IMR-90 (cell line): ENCODE measurements around the gene FBXO41. TPM values are rescaled to one million over a fixed set of nuclear protein-coding genes. Genes with fewer than 3 reads are reported as not detected.

Source experiments
- ATAC-seq: fragments of 200-7000 bp; cut with Tn5 transposase; 2 replicates; pipeline ENCODE4 v1.9.1; 2020; ENCODE audit warnings: low read depth, mild to moderate bottlenecking, moderate library complexity
- BruUV-seq: library from RNA; stranded (reverse); fragments of 400-500 nt; replicated peaks from 2 replicates; lab custom pipeline; 2021; lab: Mats Ljungman, UMichigan
- CTCF ChIA-PET: fragments of 300-600 bp; formaldehyde crosslinking; extraction: SDS; loops from one replicate; lab custom pipeline; 2021; ENCODE audit warnings: antibody characterized with exemption; lab: Yijun Ruan, JAX
- POLR2A ChIA-PET: fragments of 300-600 bp; sonication (Branson Sonifier 250); formaldehyde crosslinking; loops from one replicate; lab custom pipeline; 2022; ENCODE audit warnings: antibody characterized with exemption; ENCODE audit not compliant: unreplicated experiment; lab: Charles Lee
- DNase-seq: peaks from one replicate; pipeline ENCODE4 v3.0.0; 2013
- H2AFZ ChIP-seq: replicated peaks from 2 replicates; pipeline ENCODE3; 2013; ENCODE audit warnings: low read length, mild to moderate bottlenecking; ENCODE audit not compliant: poor library complexity
- H2AK5ac ChIP-seq: 2 replicates; pipeline ENCODE4 v1.6.1; 2013; ENCODE audit warnings: low read depth, low read length, inconsistent platforms
- H2AK9ac ChIP-seq: replicated peaks from 2 replicates; pipeline ENCODE3; 2013; ENCODE audit warnings: mild to moderate bottlenecking, low read depth, low read length, moderate library complexity; ENCODE audit not compliant: poor library complexity
- H2BK120ac ChIP-seq: 2 replicates; pipeline ENCODE4 v1.6.1; 2013; ENCODE audit warnings: low read depth, low read length, inconsistent platforms
- H2BK15ac ChIP-seq: 3 replicates; pipeline ENCODE4 v1.6.1; 2013; ENCODE audit warnings: low read depth, low read length, inconsistent platforms
- H2BK20ac ChIP-seq: 2 replicates; pipeline ENCODE4 v1.6.1; 2013; ENCODE audit warnings: low read depth, mild to moderate bottlenecking, inconsistent platforms, low read length, moderate library complexity
- H2BK5ac ChIP-seq: 2 replicates; pipeline ENCODE4 v1.6.1; 2013; ENCODE audit warnings: mild to moderate bottlenecking, low read depth, low read length, inconsistent platforms; ENCODE audit not compliant: poor library complexity, severe bottlenecking
- H3K14ac ChIP-seq: replicated peaks from 2 replicates; pipeline ENCODE4 v1.6.1; 2013; ENCODE audit warnings: low read depth, low read length, inconsistent platforms
- H3K18ac ChIP-seq: 2 replicates; pipeline ENCODE4 v1.6.1; 2013; ENCODE audit warnings: low read depth, low read length, control low read depth
- H3K23ac ChIP-seq: 2 replicates; pipeline ENCODE4 v1.6.1; 2013; ENCODE audit warnings: low read depth, low read length, inconsistent platforms
- H3K27ac ChIP-seq: 2 replicates; pipeline ENCODE4 v1.5.1; 2013; ENCODE audit warnings: mild to moderate bottlenecking, control low read depth, low read length; ENCODE audit not compliant: insufficient read depth
- H3K27me3 ChIP-seq: 2 replicates; pipeline ENCODE4 v1.6.1; 2013; ENCODE audit warnings: low read length; ENCODE audit not compliant: control insufficient read depth, insufficient read depth
- H3K36me3 ChIP-seq: 2 replicates; pipeline ENCODE4 v1.6.1; 2013; ENCODE audit warnings: low read length, mixed read lengths; ENCODE audit not compliant: control insufficient read depth, insufficient read depth
- H3K4ac ChIP-seq: 2 replicates; pipeline ENCODE4 v1.6.1; 2013; ENCODE audit warnings: low read depth, low read length, inconsistent platforms
- H3K4me1 ChIP-seq: 2 replicates; pipeline ENCODE4 v1.6.1; 2013; ENCODE audit warnings: low read length, mixed read lengths; ENCODE audit not compliant: control insufficient read depth, insufficient read depth
- H3K4me2 ChIP-seq: 2 replicates; pipeline ENCODE4 v1.6.1; 2013; ENCODE audit warnings: low read depth, mild to moderate bottlenecking, control low read depth, low read length, moderate library complexity
- H3K4me3 ChIP-seq: 2 replicates; pipeline ENCODE4 v1.5.1; 2013; ENCODE audit warnings: low read depth, mild to moderate bottlenecking, control low read depth, low read length, moderate library complexity; ENCODE audit not compliant: insufficient read depth
- H3K56ac ChIP-seq: 2 replicates; pipeline ENCODE4 v1.6.1; 2013; ENCODE audit warnings: low read length, inconsistent platforms; ENCODE audit not compliant: insufficient read depth; ENCODE audit errors: extremely low read depth
- H3K79me1 ChIP-seq, 2 experiments: 2 replicates each; pipeline ENCODE4 v1.6.1; 2013; ENCODE audit warnings: low read length in 2 of 2, inconsistent platforms in 1 of 2, low read depth in 1 of 2
- H3K9ac ChIP-seq: 2 replicates; pipeline ENCODE4 v1.6.1; 2013; ENCODE audit warnings: low read depth, low read length, control low read depth
- H3K9me1 ChIP-seq: 2 replicates; pipeline ENCODE4 v1.6.1; 2013; ENCODE audit warnings: low read length, inconsistent platforms; ENCODE audit not compliant: insufficient read depth
- H3K9me3 ChIP-seq: 2 replicates; pipeline ENCODE4 v1.6.1; 2013; ENCODE audit warnings: low read length; ENCODE audit not compliant: control insufficient read depth, insufficient read depth
- H4K20me1 ChIP-seq: 2 replicates; pipeline ENCODE4 v1.6.1; 2013; ENCODE audit warnings: low read length, inconsistent platforms; ENCODE audit not compliant: insufficient read depth
- H4K5ac ChIP-seq: 2 replicates; pipeline ENCODE4 v1.6.1; 2013; ENCODE audit warnings: mild to moderate bottlenecking, low read depth, low read length, control low read depth
- H4K8ac ChIP-seq, 2 experiments: 2 replicates each; pipeline ENCODE4 v1.6.1; 2013; ENCODE audit warnings: low read depth in 2 of 2, low read length in 2 of 2, control low read depth in 1 of 2, inconsistent platforms in 1 of 2
- H4K91ac ChIP-seq: 2 replicates; pipeline ENCODE4 v1.6.1; 2013; ENCODE audit warnings: low read depth, low read length, inconsistent platforms; ENCODE audit not compliant: insufficient read depth
- BHLHE40 ChIP-seq: fragments of 150-350 bp; IDR thresholded peaks from 2 replicates; pipeline ENCODE4 v1.6.1; 2016; ENCODE audit warnings: mild to moderate bottlenecking, low read depth, low read length
- CEBPB ChIP-seq: IDR thresholded peaks from 2 replicates; pipeline ENCODE4 v1.6.1; 2012; ENCODE audit warnings: low read depth, low read length, improper control_type of control experiment
- CHD1 ChIP-seq: IDR thresholded peaks from 2 replicates; pipeline ENCODE4 v1.6.1; 2012; ENCODE audit warnings: low read depth, low read length, improper control_type of control experiment
- FOS ChIP-seq: fragments of 150-350 bp; IDR thresholded peaks from 2 replicates; pipeline ENCODE4 v1.6.1; 2016; ENCODE audit warnings: low read depth, low read length
- MAFK ChIP-seq: IDR thresholded peaks from 2 replicates; pipeline ENCODE4 v1.6.1; 2012; ENCODE audit warnings: low read depth, low read length, improper control_type of control experiment
- MXI1 ChIP-seq: IDR thresholded peaks from 2 replicates; pipeline ENCODE4 v1.6.1; 2012; ENCODE audit warnings: low read depth, mild to moderate bottlenecking, low read length, moderate library complexity, borderline replicate concordance
- NFE2L2 ChIP-seq: fragments of 150-350 bp; IDR thresholded peaks from 2 replicates; pipeline ENCODE4 v1.6.1; 2016; ENCODE audit warnings: low read depth, mild to moderate bottlenecking, low read length
- POLR2A ChIP-seq: IDR thresholded peaks from 2 replicates; pipeline ENCODE4 v1.6.1; 2012; ENCODE audit warnings: mild to moderate bottlenecking, low read depth, low read length
- RCOR1 ChIP-seq: IDR thresholded peaks from 2 replicates; pipeline ENCODE4 v1.6.1; 2012; ENCODE audit warnings: mild to moderate bottlenecking, low read length, improper control_type of control experiment; ENCODE audit not compliant: insufficient replicate concordance
- RFX5 ChIP-seq: IDR thresholded peaks from 2 replicates; pipeline ENCODE4 v1.8.0; 2012; ENCODE audit warnings: low read depth, mild to moderate bottlenecking, low read length, moderate library complexity
- SMC3 ChIP-seq: fragments of 150-350 bp; IDR thresholded peaks from 2 replicates; pipeline ENCODE4 v1.6.1; 2016; ENCODE audit warnings: low read depth, mild to moderate bottlenecking, antibody characterized with exemption, low read length, moderate library complexity
- WGBS, 2 experiments: methylation state at CpG; one replicate each; pipeline versions ENCODE4 v1.1.5 to v1.1.7; 2013; ENCODE audit warnings: missing lambda C conversion rate in 2 of 2; ENCODE audit not compliant: insufficient read length in 1 of 2; ENCODE audit errors: extremely low coverage in 2 of 2; 5-methylcytosine and 5-hydroxymethylcytosine counted together
- dilution Hi-C: fragments of 300-500 bp; cut with HindIII; formaldehyde crosslinking; loops from one replicate; pipeline ENCODE4 v1.14.3; 2018; ENCODE audit warnings: low sequenced_read_pairs; ENCODE audit not compliant: unreplicated experiment
- in situ Hi-C: fragments of 300-500 bp; cut with MboI; formaldehyde crosslinking; loops from 3 replicates; pipeline ENCODE4 v1.14.3; 2019; ENCODE audit warnings: low sequenced_read_pairs, inconsistent platforms, mixed read lengths
- intact Hi-C: fragments of 100-400 bp; cut with micrococcal nuclease; formaldehyde crosslinking; loops from 2 replicates; pipeline ENCODE4 v1.10.0; 2022
- polyA plus RNA-seq, 3 experiments: library from polyadenylated mRNA; depleted of rRNA; stranded (reverse); fragments of >200 nt; gene quantifications; 2 replicates each; pipeline ENCODE4 v1.2.3, GENCODE V29; 2012; ENCODE audit warnings: low replicate concordance in 1 of 3
- total RNA-seq: library from RNA; depleted of rRNA; stranded (reverse); fragments of >200 nt; gene quantifications from 2 replicates; pipeline ENCODE4 v1.2.3, GENCODE V29; 2012
- TF ChIP-seq, protein P1 (sequence below): fragments of 150-350 bp; IDR thresholded peaks from 2 replicates; pipeline ENCODE4 v1.6.1; 2017; ENCODE audit warnings: mild to moderate bottlenecking, antibody characterized with exemption, low read length, low read depth
- TF ChIP-seq, protein P2 (sequence below): conservative IDR thresholded peaks from 2 replicates; pipeline ENCODE4 v1.5.1; 2012; ENCODE audit warnings: mild to moderate bottlenecking, low read depth, low read length, improper control_type of control experiment

The FBXO41 gene
- total and polyA plus RNA-seq, 2 of the 4 experiments (the other 2 are of a cell fraction): 0.54 to 3.7 TPM

- Histone ChIP-seq H2AK5ac (no peak overlapping the region), H3K27ac (no peak overlapping the region), H2AK9ac (no peak overlapping the region), H3K9me3 (no peaks in the 10 kb centered on the region), H2BK5ac (no peak overlapping the region), H2BK15ac (no peak overlapping the region), H4K20me1 (peaks cover 8% of the 10 kb centered on the region), H3K9me1 (peaks cover 5% of the 10 kb centered on the region; the same call in 1 of the 2 replicates), H3K27me3 (no peaks in the 10 kb centered on the region), H3K9ac (no peak overlapping the region), H2AFZ (no peak overlapping the region), H3K56ac (no peak overlapping the region), H3K4me2 (no peak overlapping the region), H3K4me3 (no peak overlapping the region), H4K8ac (no peak overlapping the region), H3K79me1 (peaks cover 19 to 27% of the 10 kb centered on the region in 2 experiments), H4K91ac (no peak overlapping the region), H3K4ac (no peak overlapping the region), H2BK120ac (no peak overlapping the region), H3K4me1 (peaks cover 2% of the 10 kb centered on the region; the same call in 1 of the 2 replicates), H4K5ac (no peak overlapping the region), H3K14ac (no peak overlapping the region), H3K23ac (no peak overlapping the region), H2BK20ac (no peak overlapping the region), H3K18ac (no peak overlapping the region), H3K36me3 (peaks cover 68% of the 10 kb centered on the region)
- POLR2A ChIA-PET: no interaction called here
- TF ChIP-seq RCOR1 (no peak), POLR2A (no peak), MAFK (no peak), CHD1 (no peak), MXI1 (no peak), RFX5 (no peak), FOS (no peak), CEBPB (no peak), SMC3 (no peak), NFE2L2 (no peak), BHLHE40 (no peak)
- TF ChIP-seq, protein P1, sequence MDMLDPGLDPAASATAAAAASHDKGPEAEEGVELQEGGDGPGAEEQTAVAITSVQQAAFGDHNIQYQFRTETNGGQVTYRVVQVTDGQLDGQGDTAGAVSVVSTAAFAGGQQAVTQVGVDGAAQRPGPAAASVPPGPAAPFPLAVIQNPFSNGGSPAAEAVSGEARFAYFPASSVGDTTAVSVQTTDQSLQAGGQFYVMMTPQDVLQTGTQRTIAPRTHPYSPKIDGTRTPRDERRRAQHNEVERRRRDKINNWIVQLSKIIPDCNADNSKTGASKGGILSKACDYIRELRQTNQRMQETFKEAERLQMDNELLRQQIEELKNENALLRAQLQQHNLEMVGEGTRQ: no peak
- TF ChIP-seq, protein P2, sequence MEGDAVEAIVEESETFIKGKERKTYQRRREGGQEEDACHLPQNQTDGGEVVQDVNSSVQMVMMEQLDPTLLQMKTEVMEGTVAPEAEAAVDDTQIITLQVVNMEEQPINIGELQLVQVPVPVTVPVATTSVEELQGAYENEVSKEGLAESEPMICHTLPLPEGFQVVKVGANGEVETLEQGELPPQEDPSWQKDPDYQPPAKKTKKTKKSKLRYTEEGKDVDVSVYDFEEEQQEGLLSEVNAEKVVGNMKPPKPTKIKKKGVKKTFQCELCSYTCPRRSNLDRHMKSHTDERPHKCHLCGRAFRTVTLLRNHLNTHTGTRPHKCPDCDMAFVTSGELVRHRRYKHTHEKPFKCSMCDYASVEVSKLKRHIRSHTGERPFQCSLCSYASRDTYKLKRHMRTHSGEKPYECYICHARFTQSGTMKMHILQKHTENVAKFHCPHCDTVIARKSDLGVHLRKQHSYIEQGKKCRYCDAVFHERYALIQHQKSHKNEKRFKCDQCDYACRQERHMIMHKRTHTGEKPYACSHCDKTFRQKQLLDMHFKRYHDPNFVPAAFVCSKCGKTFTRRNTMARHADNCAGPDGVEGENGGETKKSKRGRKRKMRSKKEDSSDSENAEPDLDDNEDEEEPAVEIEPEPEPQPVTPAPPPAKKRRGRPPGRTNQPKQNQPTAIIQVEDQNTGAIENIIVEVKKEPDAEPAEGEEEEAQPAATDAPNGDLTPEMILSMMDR: no peak
- in situ Hi-C loops (no loop called here), dilution Hi-C loops (no loop called here), intact Hi-C loops (no loop called here)
- WGBS, 2 experiments: 85% methylated on average over 5 of the region's 9 CpGs; no CpG with 5 or more reads in 1 of the 2 experiments
- ATAC-seq (no peak), DNase-seq (no peak)
- BruUV-seq: no TSS peak
- CTCF ChIA-PET: interaction anchor here (0.6 to 1.4 kb wide), 2 partner anchors 11 to 41 kb away, joined by 3 to 4 read pairs; no protein-coding TSS in a partner anchor
These were observed 34.6 kb downstream of the FBXO41 start for GRCh38 chr2:73249636-73250035.
